Type B pancreatic cell (in vitro differentiated cells): Measurements from ENCODE around the gene CENPO. TPM values are rescaled to one million over a fixed set of nuclear protein-coding genes. Genes with fewer than 3 reads are reported as not detected.

Source experiments
- DNase-seq: peaks from one replicate; pipeline ENCODE4 v3.0.0; 2021; ENCODE audit warnings: mixed read lengths; ENCODE audit not compliant: unreplicated experiment; ENCODE audit errors: extremely low spot score
- H3K27ac Mint-ChIP-seq: 2 replicates; pipeline ENCODE4 v1.8.0; 2021; ENCODE audit warnings: mild to moderate bottlenecking, mixed read lengths
- H3K27me3 Mint-ChIP-seq: 2 replicates; pipeline ENCODE4 v1.8.0; 2021; ENCODE audit warnings: mixed read lengths
- H3K36me3 Mint-ChIP-seq: 2 replicates; pipeline ENCODE4 v1.8.0; 2021; ENCODE audit warnings: mixed read lengths
- H3K4me1 Mint-ChIP-seq: one replicate; pipeline ENCODE4 v1.8.0; 2021; ENCODE audit warnings: mixed read lengths; ENCODE audit not compliant: unreplicated experiment
- H3K4me3 Mint-ChIP-seq: 2 replicates; pipeline ENCODE4 v1.8.0; 2021; ENCODE audit warnings: mild to moderate bottlenecking, mixed read lengths
- H3K9me3 Mint-ChIP-seq: 2 replicates; pipeline ENCODE4 v1.8.0; 2021; ENCODE audit warnings: mixed read lengths
- total RNA-seq: library from RNA; stranded (reverse); gene quantifications from 2 replicates; pipeline ENCODE4 v1.2.1, GENCODE V29; 2021; ENCODE audit warnings: low replicate concordance
- TF ChIP-seq, protein P1 (sequence below): fragments of 200-600 bp; sonication (generic); conservative IDR thresholded peaks from 2 replicates; pipeline ENCODE4 v1.5.0; 2021; ENCODE audit warnings: antibody characterized with exemption, mild to moderate bottlenecking

Gene CENPO
- total RNA-seq, 1 donor from 2014 or later = 39.7 TPM

DNA sequence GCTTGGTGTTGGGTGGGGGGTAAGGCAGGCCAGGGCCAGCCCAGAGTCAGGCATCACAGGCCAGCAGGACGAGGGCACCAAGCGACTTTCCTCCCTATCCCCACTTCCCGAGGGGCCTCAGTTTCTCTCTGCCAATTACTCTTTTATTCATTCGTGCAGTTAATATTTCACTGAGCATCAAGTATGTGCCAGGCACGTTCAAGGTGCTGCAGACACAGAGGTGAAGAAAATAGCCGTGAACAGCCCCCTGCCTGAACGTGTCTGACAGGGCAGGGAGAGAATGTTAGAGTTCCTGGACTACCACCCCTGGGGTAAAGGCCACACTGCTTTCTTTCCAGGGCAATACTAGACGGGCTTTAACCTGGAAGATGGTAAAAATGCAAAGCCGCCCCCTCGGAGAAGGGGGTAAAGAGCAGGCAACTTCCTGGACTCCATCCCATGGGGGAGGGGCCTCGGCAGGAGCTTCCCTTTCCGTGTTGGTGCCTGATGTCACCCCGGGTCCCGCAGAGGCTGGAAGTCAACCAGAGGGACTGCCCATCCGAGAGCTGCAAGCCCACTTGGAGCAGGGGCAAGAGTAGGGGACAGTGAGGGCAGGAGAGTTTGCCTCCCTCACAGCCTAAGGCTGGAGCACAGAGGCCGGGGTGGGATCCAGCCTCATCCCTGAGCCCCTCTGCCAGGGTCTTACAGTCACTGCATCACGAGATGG lies 47.1 kb downstream of the CENPO start:
- no peak for DNase-seq
- no peak overlapping the region for H3K27ac Mint-ChIP-seq

DNA sequence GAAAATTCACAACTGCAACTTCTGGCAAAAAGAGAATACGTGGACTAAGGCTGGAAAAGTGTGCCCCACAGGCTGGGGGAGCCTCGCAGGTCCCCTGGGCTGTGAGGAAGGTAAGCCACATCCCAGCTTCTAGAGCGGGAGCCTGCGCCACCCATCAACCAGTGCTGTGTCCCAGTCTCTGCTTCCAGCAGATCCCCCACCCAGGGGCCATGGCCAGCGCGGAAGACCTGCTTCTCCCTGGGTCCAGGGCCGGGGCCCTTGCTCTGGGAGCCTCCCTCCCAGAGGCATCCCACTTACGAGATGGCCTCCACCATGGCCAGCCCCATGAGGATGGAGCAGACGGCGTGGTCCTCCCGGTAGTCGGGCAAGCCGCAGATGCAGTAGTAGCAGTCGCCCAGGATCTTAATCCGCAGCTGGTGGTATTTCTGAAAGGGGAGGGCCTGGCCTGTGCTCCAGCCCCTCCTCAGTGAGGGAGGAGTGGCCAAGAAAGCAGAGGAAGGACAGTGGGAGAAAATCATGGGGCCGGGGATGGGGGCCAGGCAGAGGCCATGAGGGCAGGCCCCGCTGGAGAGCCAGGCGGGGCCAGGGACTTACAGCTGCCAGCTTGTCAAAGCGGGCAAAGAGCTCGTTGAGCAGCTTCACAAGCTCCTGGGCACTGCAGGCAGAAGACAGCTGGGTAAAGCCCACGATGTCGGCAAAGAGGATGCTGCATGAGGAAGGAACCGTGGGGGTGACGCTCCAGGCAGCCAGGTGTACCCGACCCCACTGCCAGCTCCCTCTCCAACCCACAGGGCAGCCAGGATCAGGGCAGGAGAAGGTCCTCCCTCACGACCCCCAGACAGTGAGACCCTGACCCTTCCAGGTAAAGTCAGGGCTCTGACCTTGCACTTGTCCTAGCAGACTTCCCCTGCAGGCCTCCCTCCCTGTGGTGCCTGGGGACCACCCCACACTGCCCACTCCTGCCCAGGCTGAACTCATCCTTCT lies 48.0 kb downstream of the CENPO start:
- TF ChIP-seq, protein P1, sequence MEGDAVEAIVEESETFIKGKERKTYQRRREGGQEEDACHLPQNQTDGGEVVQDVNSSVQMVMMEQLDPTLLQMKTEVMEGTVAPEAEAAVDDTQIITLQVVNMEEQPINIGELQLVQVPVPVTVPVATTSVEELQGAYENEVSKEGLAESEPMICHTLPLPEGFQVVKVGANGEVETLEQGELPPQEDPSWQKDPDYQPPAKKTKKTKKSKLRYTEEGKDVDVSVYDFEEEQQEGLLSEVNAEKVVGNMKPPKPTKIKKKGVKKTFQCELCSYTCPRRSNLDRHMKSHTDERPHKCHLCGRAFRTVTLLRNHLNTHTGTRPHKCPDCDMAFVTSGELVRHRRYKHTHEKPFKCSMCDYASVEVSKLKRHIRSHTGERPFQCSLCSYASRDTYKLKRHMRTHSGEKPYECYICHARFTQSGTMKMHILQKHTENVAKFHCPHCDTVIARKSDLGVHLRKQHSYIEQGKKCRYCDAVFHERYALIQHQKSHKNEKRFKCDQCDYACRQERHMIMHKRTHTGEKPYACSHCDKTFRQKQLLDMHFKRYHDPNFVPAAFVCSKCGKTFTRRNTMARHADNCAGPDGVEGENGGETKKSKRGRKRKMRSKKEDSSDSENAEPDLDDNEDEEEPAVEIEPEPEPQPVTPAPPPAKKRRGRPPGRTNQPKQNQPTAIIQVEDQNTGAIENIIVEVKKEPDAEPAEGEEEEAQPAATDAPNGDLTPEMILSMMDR = no peak
- no peak overlapping the region for H3K4me3 Mint-ChIP-seq
- peaks cover 4% of the 10 kb centered on the region for H3K4me1 Mint-ChIP-seq
- no peak overlapping the region for H3K27ac Mint-ChIP-seq
- H3K27me3 Mint-ChIP-seq = no peaks in the 10 kb centered on the region
- peaks cover 11% of the 10 kb centered on the region for H3K36me3 Mint-ChIP-seq
- DNase-seq = no peak
- H3K9me3 Mint-ChIP-seq = no peaks in the 10 kb centered on the region

More for the DNA sequence above, 47.1 kb downstream of the CENPO start:
- Mint-ChIP-seq H3K9me3 (no peaks in the 10 kb centered on the region), H3K4me1 (peaks cover 4% of the 10 kb centered on the region), H3K36me3 (peaks cover 10% of the 10 kb centered on the region), H3K4me3 (no peak overlapping the region), H3K27me3 (no peaks in the 10 kb centered on the region)
- TF ChIP-seq, protein P1 = no peak

DNA sequence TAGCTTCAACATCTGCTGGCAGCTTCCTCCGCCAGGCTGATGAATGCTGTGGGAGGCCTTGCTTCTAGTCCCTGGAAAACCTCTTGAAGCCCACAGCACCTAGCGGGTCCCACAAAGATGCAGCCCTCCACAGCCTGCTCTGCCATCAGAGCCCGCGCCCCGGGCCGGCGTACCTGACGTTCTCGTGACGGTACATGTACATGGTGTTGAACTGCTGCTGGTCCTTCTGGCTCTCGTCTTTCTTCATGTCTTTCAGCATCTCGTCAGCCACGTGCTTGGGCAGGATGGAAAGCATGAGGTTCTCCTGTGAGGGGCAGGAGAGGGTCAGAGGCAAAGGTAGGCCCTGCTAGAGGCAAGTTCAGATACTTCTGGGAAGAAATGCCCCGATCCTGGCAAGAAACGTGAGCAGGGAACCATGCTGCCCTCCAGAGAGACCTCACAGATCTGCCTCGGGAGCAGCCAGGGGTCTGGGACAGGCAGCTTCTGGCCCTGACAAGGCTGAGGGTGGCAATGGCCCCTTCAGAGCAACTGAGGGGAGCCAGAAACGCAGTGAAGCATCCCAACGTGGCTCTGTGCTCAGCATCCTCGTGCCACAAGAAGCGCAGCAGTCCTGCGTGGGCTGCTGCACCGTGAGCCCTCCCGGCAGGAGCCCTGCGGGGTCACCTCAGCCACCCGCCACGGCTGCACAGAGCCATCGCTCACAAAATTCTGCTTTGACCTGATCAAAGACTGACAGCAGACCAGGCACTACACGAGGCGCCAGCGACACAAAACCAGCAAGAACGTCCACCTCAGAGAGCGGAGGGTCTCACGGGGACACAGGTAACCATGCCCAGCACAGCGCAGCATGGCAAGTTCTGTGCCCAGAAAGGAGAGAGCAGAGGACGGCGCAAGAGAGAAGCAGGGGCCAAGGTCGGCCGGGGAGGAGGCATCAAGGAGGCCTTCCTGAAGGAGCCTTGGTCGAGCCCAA lies 49.1 kb downstream of the CENPO start:
- Mint-ChIP-seq H3K4me1 (peaks cover 4% of the 10 kb centered on the region), H3K27ac (no peak overlapping the region), H3K36me3 (peaks cover 12% of the 10 kb centered on the region), H3K4me3 (no peak overlapping the region), H3K27me3 (no peaks in the 10 kb centered on the region), H3K9me3 (no peaks in the 10 kb centered on the region)
- TF ChIP-seq, protein P1 = no peak
- DNase-seq = no peak

DNA sequence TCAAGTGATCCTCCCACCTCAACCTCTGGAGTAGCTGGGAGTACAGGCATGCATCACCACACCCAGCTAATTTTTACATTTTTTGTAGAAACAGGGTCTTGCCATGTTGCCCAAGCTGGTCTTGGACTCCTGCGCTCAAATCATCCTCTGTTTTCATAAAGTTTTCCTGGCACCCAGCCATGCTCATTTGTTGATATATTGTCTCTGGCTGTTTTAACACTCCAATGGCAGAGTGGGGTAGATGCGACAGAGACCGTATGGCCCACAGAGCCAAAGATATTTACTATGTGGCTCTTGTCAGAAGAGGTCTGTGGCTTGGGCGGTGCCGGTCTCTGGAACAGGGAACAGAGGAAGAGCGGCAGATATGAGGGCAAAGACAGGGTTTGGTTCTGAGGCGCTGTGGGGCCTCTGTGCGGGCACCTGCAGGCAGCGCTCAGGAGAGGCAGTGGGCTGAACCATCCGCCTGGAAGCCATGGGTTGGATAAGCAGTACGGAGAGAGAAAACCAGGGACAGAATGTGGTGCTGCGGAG lies 50.2 kb downstream of the CENPO start:
- H3K27ac Mint-ChIP-seq = no peak overlapping the region
- TF ChIP-seq, protein P1 = no peak

More for the DNA sequence above, 50.2 kb downstream of the CENPO start:
- Mint-ChIP-seq H3K4me1 (peaks cover 4% of the 10 kb centered on the region), H3K4me3 (no peak overlapping the region), H3K9me3 (no peaks in the 10 kb centered on the region), H3K36me3 (peaks cover 11% of the 10 kb centered on the region), H3K27me3 (no peaks in the 10 kb centered on the region)
- no peak for DNase-seq
